Peyer's patch (tissue), 4 donors: Measurements from ENCODE around the gene FGFR2.

Experiments used
- POLR2A ChIP-seq, 2 donors: fragments of 450-650 bp; IDR thresholded peaks; one replicate each; pipeline ENCODE4 v1.5.1; 2017; ENCODE audit warnings: antibody characterized with exemption in 2 of 2, mild to moderate bottlenecking in 2 of 2, moderate library complexity in 2 of 2
- TF ChIP-seq, protein P1 (sequence below), 6 experiments: fragments of 450-650 bp in 4 of 6; fragments of 200-600 bp in 2 of 6; sonication (generic) in 1 of 6; IDR thresholded peaks; one replicate each; pipeline ENCODE4 v1.5.1; 2017 to 2019; ENCODE audit warnings: antibody characterized with exemption in 6 of 6, mild to moderate bottlenecking in 3 of 6, moderate library complexity in 1 of 6

DNA sequence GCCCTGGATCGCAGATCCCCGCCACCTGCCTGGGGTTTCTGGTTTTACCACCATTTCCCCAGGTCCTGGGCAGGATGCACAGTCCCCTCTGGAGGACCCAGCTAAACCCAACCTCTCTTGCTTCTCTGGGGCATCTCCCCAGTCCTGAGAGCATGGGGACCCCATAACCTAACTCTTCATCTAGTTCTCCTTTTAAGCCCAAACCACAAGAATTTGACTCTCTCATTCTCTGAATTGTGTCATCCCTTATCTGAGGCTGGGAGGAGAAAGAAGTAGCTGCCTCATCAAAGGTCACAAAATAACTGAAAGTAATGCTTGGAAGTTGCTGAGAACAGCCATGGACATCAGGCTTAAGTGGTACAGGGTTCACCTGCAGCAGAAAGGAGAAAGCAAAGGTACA lies 159.9 kb downstream of the FGFR2 start:
- no peak for TF ChIP-seq POLR2A (IDR thresholded peaks at IDR 0.05)
- TF ChIP-seq, protein P1, sequence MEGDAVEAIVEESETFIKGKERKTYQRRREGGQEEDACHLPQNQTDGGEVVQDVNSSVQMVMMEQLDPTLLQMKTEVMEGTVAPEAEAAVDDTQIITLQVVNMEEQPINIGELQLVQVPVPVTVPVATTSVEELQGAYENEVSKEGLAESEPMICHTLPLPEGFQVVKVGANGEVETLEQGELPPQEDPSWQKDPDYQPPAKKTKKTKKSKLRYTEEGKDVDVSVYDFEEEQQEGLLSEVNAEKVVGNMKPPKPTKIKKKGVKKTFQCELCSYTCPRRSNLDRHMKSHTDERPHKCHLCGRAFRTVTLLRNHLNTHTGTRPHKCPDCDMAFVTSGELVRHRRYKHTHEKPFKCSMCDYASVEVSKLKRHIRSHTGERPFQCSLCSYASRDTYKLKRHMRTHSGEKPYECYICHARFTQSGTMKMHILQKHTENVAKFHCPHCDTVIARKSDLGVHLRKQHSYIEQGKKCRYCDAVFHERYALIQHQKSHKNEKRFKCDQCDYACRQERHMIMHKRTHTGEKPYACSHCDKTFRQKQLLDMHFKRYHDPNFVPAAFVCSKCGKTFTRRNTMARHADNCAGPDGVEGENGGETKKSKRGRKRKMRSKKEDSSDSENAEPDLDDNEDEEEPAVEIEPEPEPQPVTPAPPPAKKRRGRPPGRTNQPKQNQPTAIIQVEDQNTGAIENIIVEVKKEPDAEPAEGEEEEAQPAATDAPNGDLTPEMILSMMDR (IDR thresholded peaks at IDR 0.05): no peak
